Neuronal stem cell (in vitro differentiated cells): ENCODE measurements around the gene ZNF268.
"Not testable (repeated sequence)": the region's sequence is repeated elsewhere in the genome, so short reads cannot be mapped to it uniquely, and the experiment has no call there.

Source experiments
- DNase-seq: peaks from one replicate; pipeline ENCODE4 v3.0.0-alpha.2; 2013; ENCODE audit warnings: low spot score
- H2AFZ ChIP-seq: one replicate; pipeline ENCODE4 v1.6.1; 2013; ENCODE audit warnings: mild to moderate bottlenecking, low read length, inconsistent platforms
- H2AK5ac ChIP-seq: 2 replicates; pipeline ENCODE4 v1.6.1; 2013; ENCODE audit warnings: low read depth, mild to moderate bottlenecking, inconsistent platforms, low read length, moderate library complexity, mixed read lengths
- H2BK120ac ChIP-seq: 2 replicates; pipeline ENCODE4 v1.6.1; 2013; ENCODE audit warnings: low read depth, mild to moderate bottlenecking, inconsistent platforms, low read length, moderate library complexity, mixed read lengths
- H2BK12ac ChIP-seq: one replicate; pipeline ENCODE4 v1.6.1; 2013; ENCODE audit warnings: low read length, inconsistent platforms
- H2BK15ac ChIP-seq: 2 replicates; pipeline ENCODE4 v1.6.1; 2013; ENCODE audit warnings: mild to moderate bottlenecking, low read length, inconsistent platforms, mixed read lengths
- H2BK5ac ChIP-seq: one replicate; pipeline ENCODE4 v1.6.1; 2013; ENCODE audit warnings: inconsistent platforms, mild to moderate bottlenecking, low read length, moderate library complexity
- H3K14ac ChIP-seq: one replicate; pipeline ENCODE4 v1.6.1; 2013; ENCODE audit warnings: low read length, inconsistent platforms
- H3K18ac ChIP-seq: 2 replicates; pipeline ENCODE4 v1.6.1; 2013; ENCODE audit warnings: low read length, inconsistent platforms
- H3K23ac ChIP-seq: 2 replicates; pipeline ENCODE4 v1.6.1; 2013; ENCODE audit warnings: low read depth, mild to moderate bottlenecking, mixed read lengths, low read length, inconsistent platforms; ENCODE audit not compliant: poor library complexity
- H3K27ac ChIP-seq: replicated peaks from 3 replicates; pipeline ENCODE4 v1.5.1; 2013; ENCODE audit warnings: low read length, inconsistent platforms
- H3K27me3 ChIP-seq, 3 experiments: 2 replicates each; pipeline ENCODE4 v1.6.1; 2013; ENCODE audit warnings: low read length in 3 of 3, mild to moderate bottlenecking in 2 of 3, inconsistent platforms in 1 of 3, low read depth in 1 of 3, mixed read lengths in 1 of 3, moderate library complexity in 1 of 3; ENCODE audit not compliant: control insufficient read depth in 3 of 3, insufficient read depth in 3 of 3
- H3K36me3 ChIP-seq, 2 donors: replicated peaks in 1 of 2; 2 replicates each; pipeline ENCODE4 v1.6.1; 2013; ENCODE audit warnings: low read length in 2 of 2; ENCODE audit not compliant: control insufficient read depth in 2 of 2, insufficient read depth in 2 of 2
- H3K4ac ChIP-seq: 2 replicates; pipeline ENCODE4 v1.6.1; 2013; ENCODE audit warnings: inconsistent platforms, mild to moderate bottlenecking, low read length, moderate library complexity
- H3K4me1 ChIP-seq, 2 donors: 1 replicate in 1 of 2; 2 replicates in 1 of 2; pipeline ENCODE4 v1.6.1; 2013; ENCODE audit warnings: low read length in 2 of 2, low read depth in 1 of 2; ENCODE audit not compliant: control insufficient read depth in 2 of 2, insufficient read depth in 1 of 2
- H3K4me2 ChIP-seq: one replicate; pipeline ENCODE4 v1.6.1; 2013; ENCODE audit warnings: mild to moderate bottlenecking, low read length, inconsistent platforms; ENCODE audit not compliant: insufficient read depth, poor library complexity, severe bottlenecking
- H3K4me3 ChIP-seq, 2 donors: 2 replicates each; pipeline ENCODE4 v1.5.1; 2013; ENCODE audit warnings: low read length in 2 of 2, mild to moderate bottlenecking in 2 of 2, inconsistent platforms in 1 of 2, moderate library complexity in 1 of 2
- H3K79me1 ChIP-seq: one replicate; pipeline ENCODE4 v1.6.1; 2013; ENCODE audit warnings: low read depth, mild to moderate bottlenecking, inconsistent platforms, low read length, moderate library complexity
- H3K9ac ChIP-seq: one replicate; pipeline ENCODE4 v1.6.1; 2013; ENCODE audit warnings: mild to moderate bottlenecking, low read depth, low read length, inconsistent platforms; ENCODE audit not compliant: poor library complexity
- H3K9me3 ChIP-seq, 2 donors: replicated peaks in 1 of 2; 2 replicates each; pipeline versions ENCODE3 to v1.6.1; 2013; ENCODE audit warnings: low read length in 2 of 2, mild to moderate bottlenecking in 2 of 2, inconsistent platforms in 1 of 2, low read depth in 1 of 2, mixed read lengths in 1 of 2, moderate library complexity in 1 of 2; ENCODE audit not compliant: control insufficient read depth in 2 of 2, insufficient read depth in 1 of 2
- H4K8ac ChIP-seq: one replicate; pipeline ENCODE4 v1.6.1; 2013; ENCODE audit warnings: low read depth, mild to moderate bottlenecking, inconsistent platforms, low read length, moderate library complexity
- H4K91ac ChIP-seq: one replicate; pipeline ENCODE4 v1.6.1; 2013; ENCODE audit warnings: low read length, low read depth, mild to moderate bottlenecking, inconsistent platforms; ENCODE audit not compliant: poor library complexity
- WGBS, 2 donors: extraction: QIAGEN DNeasy Blood & Tissue Kit; methylation state at CpG; one replicate each; pipeline ENCODE4 v1.1.7; 2013; ENCODE audit warnings: missing lambda C conversion rate in 2 of 2, mixed read lengths in 1 of 2; ENCODE audit not compliant: insufficient read length in 2 of 2, insufficient replicate concordance in 1 of 2; ENCODE audit errors: extremely low coverage in 2 of 2; 5-methylcytosine and 5-hydroxymethylcytosine counted together

Gene ZNF268

GRCh38 chr12:133236144-133236543 is 54.8 kb downstream of the ZNF268 start:
- Histone ChIP-seq H3K27ac (no peak overlapping the region), H3K14ac (no peak overlapping the region), H3K9ac (no peak overlapping the region), H3K4me1 (no peaks in the 10 kb centered on the region), H3K4me3 (no peak overlapping the region), H4K91ac (no peak overlapping the region), H2BK120ac (no peak overlapping the region), H3K36me3 (no peaks in the 10 kb centered on the region), H3K23ac (no peak overlapping the region), H3K9me3 (peaks cover 16 to 53% of the 10 kb centered on the region in 2 donors), H2BK15ac (no peak overlapping the region), H4K8ac (no peak overlapping the region), H3K27me3 (no peaks in the 10 kb centered on the region), H2AK5ac (no peak overlapping the region), H3K18ac (no peak overlapping the region), H3K4me2 (no peak overlapping the region), H2BK12ac (no peak overlapping the region), H2BK5ac (no peak overlapping the region), H3K79me1 (no peaks in the 10 kb centered on the region), H3K4ac (no peak overlapping the region), H2AFZ (no peak overlapping the region)
- no peak for DNase-seq
- no CpG with 5 or more reads among the region's 44 CpGs for WGBS, 2 donors

GRCh38 chr12:133236556-133236955 is 55.3 kb downstream of the ZNF268 start:
- Histone ChIP-seq H4K8ac (no peak overlapping the region), H3K4me3 (no peak overlapping the region), H3K23ac (no peak overlapping the region), H3K36me3 (no peaks in the 10 kb centered on the region), H3K79me1 (no peaks in the 10 kb centered on the region), H2BK15ac (no peak overlapping the region), H2BK5ac (no peak overlapping the region), H2BK120ac (no peak overlapping the region), H3K9ac (no peak overlapping the region), H3K27me3 (no peaks in the 10 kb centered on the region), H3K4me1 (no peaks in the 10 kb centered on the region), H3K4ac (no peak overlapping the region), H2AK5ac (no peak overlapping the region), H2BK12ac (no peak overlapping the region), H3K14ac (no peak overlapping the region), H3K18ac (no peak overlapping the region), H3K27ac (no peak overlapping the region), H3K9me3 (peaks cover 12 to 50% of the 10 kb centered on the region in 2 donors), H4K91ac (no peak overlapping the region), H2AFZ (no peak overlapping the region), H3K4me2 (no peak overlapping the region)
- no peak for DNase-seq
- WGBS, 2 donors = no CpG with 5 or more reads among the region's 12 CpGs

DNA sequence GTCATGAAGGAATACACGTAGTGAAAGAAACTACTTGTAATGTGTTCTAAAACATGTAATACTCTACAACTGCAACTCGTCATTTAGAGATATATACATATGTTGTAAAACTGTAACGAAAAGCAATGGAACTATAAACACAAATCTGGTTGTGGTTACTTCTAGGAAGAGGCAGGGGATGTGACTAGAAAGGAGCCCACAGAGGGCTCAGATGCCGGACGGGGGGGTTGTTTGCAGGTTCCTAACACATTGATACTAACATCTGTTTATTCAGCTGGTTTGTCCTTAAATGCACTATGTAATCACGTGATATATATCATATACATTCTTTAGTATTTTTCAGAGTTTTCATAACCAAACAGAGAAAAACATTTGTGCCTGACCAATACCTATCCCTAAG is 70.4 kb downstream of the ZNF268 start:
- Histone ChIP-seq H3K23ac (no peak overlapping the region), H3K27me3 (no peaks in the 10 kb centered on the region), H2AFZ (no peak overlapping the region), H4K8ac (no peak overlapping the region), H4K91ac (no peak overlapping the region), H3K79me1 (no peaks in the 10 kb centered on the region), H3K36me3 (no peaks in the 10 kb centered on the region), H3K4me2 (no peak overlapping the region), H2BK5ac (no peak overlapping the region), H3K14ac (no peak overlapping the region), H2BK15ac (no peak overlapping the region), H3K27ac (no peak overlapping the region), H3K18ac (no peak overlapping the region), H3K9ac (no peak overlapping the region), H3K4me3 (no peak overlapping the region), H3K4ac (no peak overlapping the region), H3K9me3 (no peaks in the 10 kb centered on the region), H2AK5ac (no peak overlapping the region), H3K4me1 (no peaks in the 10 kb centered on the region), H2BK12ac (no peak overlapping the region), H2BK120ac (no peak overlapping the region)
- DNase-seq = no peak
- no CpG with 5 or more reads among the region's 6 CpGs for WGBS, 2 donors

DNA sequence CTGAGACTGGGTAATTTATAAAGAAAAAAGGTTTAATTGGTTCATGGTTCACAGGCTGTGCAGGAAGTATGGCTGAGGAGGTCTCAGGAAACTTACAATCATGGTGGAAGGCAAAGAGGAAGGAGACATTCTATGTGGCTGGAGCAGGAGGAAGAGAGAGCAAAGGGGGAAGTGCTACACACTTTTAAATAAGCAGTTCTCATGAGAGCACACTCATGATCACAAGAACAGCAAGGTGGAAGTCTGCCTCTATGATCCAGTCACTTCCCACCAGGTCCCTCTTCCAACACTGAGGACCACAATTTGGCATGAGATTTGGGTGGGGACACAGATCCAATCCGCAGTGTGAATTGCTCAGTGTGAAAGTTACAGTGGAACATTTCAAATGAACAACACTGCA is 74.5 kb downstream of the ZNF268 start:
- not testable (repeated sequence) for H3K14ac ChIP-seq, H2AK5ac ChIP-seq, DNase-seq, H2BK5ac ChIP-seq, H3K23ac ChIP-seq, H3K4me2 ChIP-seq, H2BK120ac ChIP-seq, H3K27me3 ChIP-seq, H4K91ac ChIP-seq, H3K9ac ChIP-seq, H3K18ac ChIP-seq, H3K27ac ChIP-seq, H2AFZ ChIP-seq, H3K4me3 ChIP-seq, H3K4me1 ChIP-seq, H3K79me1 ChIP-seq, H3K9me3 ChIP-seq, H2BK12ac ChIP-seq, H2BK15ac ChIP-seq, H3K36me3 ChIP-seq, H3K4ac ChIP-seq, H4K8ac ChIP-seq
- WGBS, 2 donors = no CpG with 5 or more reads among the region's 1 CpG
